ENCODE data around the gene ODC1.

Gene ODC1

GRCh38 chr2:10433947-10434885, 13.9 kb downstream of the ODC1 start:
- no peak for DNase-seq (ENCODE audit: low read depth)

GRCh38 chr2:10433264-10433946, 14.7 kb downstream of the ODC1 start:
- no peak for DNase-seq (ENCODE audit: low read depth)

GRCh38 chr2:10432311-10433181, 15.6 kb downstream of the ODC1 start:
- no peak for DNase-seq (ENCODE audit: low read depth)

GRCh38 chr2:10431797-10432196, 16.3 kb downstream of the ODC1 start:
- no peak for DNase-seq (ENCODE audit: low read depth)

GRCh38 chr2:10430886-10431622, 17.1 kb downstream of the ODC1 start:
- DNase-seq (ENCODE audit: low read depth): no peak

GRCh38 chr2:10428924-10429323, 19.2 kb downstream of the ODC1 start:
- no peak for DNase-seq (ENCODE audit: low read depth)

- no peak for DNase-seq (ENCODE audit: low read depth)
These were observed 19.8 kb downstream of the ODC1 start for GRCh38 chr2:10428355-10428754.

GRCh38 chr2:10427618-10427949, 20.5 kb downstream of the ODC1 start:
- DNase-seq (ENCODE audit: low read depth): no peak

GRCh38 chr2:10426726-10427617, 21.2 kb downstream of the ODC1 start:
- no peak for DNase-seq (ENCODE audit: low read depth)

- DNase-seq (ENCODE audit: low read depth): no peak
These were observed 22.4 kb downstream of the ODC1 start for GRCh38 chr2:10425699-10426098.

GRCh38 chr2:10424916-10425505, 23.1 kb downstream of the ODC1 start:
- DNase-seq (ENCODE audit: low read depth): no peak

GRCh38 chr2:10424051-10424450, 24.1 kb downstream of the ODC1 start:
- DNase-seq (ENCODE audit: low read depth): peak; percentile 39

- DNase-seq (ENCODE audit: low read depth): no peak
These were observed 24.7 kb downstream of the ODC1 start for GRCh38 chr2:10423400-10423774.

GRCh38 chr2:10422732-10423399, 25.3 kb downstream of the ODC1 start:
- DNase-seq (ENCODE audit: low read depth): no peak

GRCh38 chr2:10422251-10422650, 25.9 kb downstream of the ODC1 start:
- no peak for DNase-seq (ENCODE audit: low read depth)

- no peak for DNase-seq (ENCODE audit: low read depth)
These were observed 28.4 kb downstream of the ODC1 start for GRCh38 chr2:10419553-10420257.

- DNase-seq (ENCODE audit: low read depth): no peak
These were observed 30.4 kb downstream of the ODC1 start for GRCh38 chr2:10417551-10418335.

GRCh38 chr2:10415640-10416039, 32.5 kb downstream of the ODC1 start:
- DNase-seq (ENCODE audit: low read depth): no peak
